Keratinocyte (primary cell): ENCODE results near the gene NIF3L1. TPM values are rescaled to one million over a fixed set of nuclear protein-coding genes. Genes with fewer than 3 reads are reported as not detected.

Experiments used
- DNase-seq: peaks from one replicate; pipeline ENCODE4 v3.0.0-alpha.2; 2011; ENCODE audit warnings: low read depth, missing footprints, low spot score
- FAIRE-seq: peaks from 2 replicates; lab custom pipeline; 2011; peaks lifted over from hg19 to GRCh38; lab: Jason Lieb, UNC
- H2AFZ ChIP-seq: 2 replicates; pipeline ENCODE4 v1.6.0; 2012; ENCODE audit warnings: low read length, control low read depth, inconsistent platforms; ENCODE audit not compliant: control insufficient read depth
- H3K27ac ChIP-seq: 2 replicates; pipeline ENCODE4 v1.5.1; 2011; ENCODE audit warnings: low read length; ENCODE audit not compliant: control insufficient read depth, insufficient read depth
- H3K27me3 ChIP-seq: 3 replicates; pipeline ENCODE4 v1.6.0; 2011; ENCODE audit warnings: low read length; ENCODE audit not compliant: control insufficient read depth, insufficient read depth; ENCODE audit errors: extremely low read depth
- H3K36me3 ChIP-seq, 2 experiments: 2 replicates in 1 of 2; 3 replicates in 1 of 2; pipeline ENCODE4 v1.5.1; 2011; ENCODE audit warnings: low read length in 2 of 2, mild to moderate bottlenecking in 1 of 2; ENCODE audit not compliant: control insufficient read depth in 2 of 2, insufficient read depth in 2 of 2; ENCODE audit errors: extremely low read depth in 1 of 2
- H3K4me1 ChIP-seq: 3 replicates; pipeline ENCODE4 v1.5.1; 2011; ENCODE audit warnings: low read length; ENCODE audit not compliant: control insufficient read depth, insufficient read depth; ENCODE audit errors: extremely low read depth
- H3K4me2 ChIP-seq: 3 replicates; pipeline ENCODE4 v1.6.0; 2011; ENCODE audit warnings: low read depth, low read length; ENCODE audit not compliant: control insufficient read depth, insufficient read depth; ENCODE audit errors: extremely low read depth
- H3K4me3 ChIP-seq, 3 experiments: fragments of 200-600 bp in 1 of 3; sonication (generic) in 1 of 3; 2 replicates in 2 of 3; 3 replicates in 1 of 3; pipeline ENCODE4 v1.5.1; 2011 to 2016; ENCODE audit warnings: low read length in 3 of 3, mild to moderate bottlenecking in 3 of 3, control low read depth in 2 of 3, inconsistent platforms in 1 of 3, low read depth in 1 of 3, mixed read lengths in 1 of 3, mixed run types in 1 of 3, moderate library complexity in 1 of 3; ENCODE audit not compliant: control insufficient read depth in 2 of 3, insufficient read depth in 2 of 3; ENCODE audit errors: extremely low read depth in 1 of 3
- H3K79me2 ChIP-seq: 2 replicates; pipeline ENCODE4 v1.6.0; 2012; ENCODE audit warnings: low read length; ENCODE audit not compliant: control insufficient read depth, insufficient read depth
- H3K9ac ChIP-seq: 3 replicates; pipeline ENCODE4 v1.6.0; 2011; ENCODE audit warnings: low read length; ENCODE audit not compliant: control insufficient read depth, insufficient read depth; ENCODE audit errors: extremely low read depth
- H3K9me1 ChIP-seq: 3 replicates; pipeline ENCODE4 v1.6.0; 2011; ENCODE audit warnings: low read length; ENCODE audit not compliant: control insufficient read depth, insufficient read depth; ENCODE audit errors: extremely low read depth
- H3K9me3 ChIP-seq: 2 replicates; pipeline ENCODE4 v1.5.1; 2012; ENCODE audit warnings: low read depth, low read length; ENCODE audit not compliant: control insufficient read depth
- H4K20me1 ChIP-seq: 3 replicates; pipeline ENCODE4 v1.6.0; 2011; ENCODE audit warnings: low read length; ENCODE audit not compliant: control insufficient read depth, insufficient read depth; ENCODE audit errors: extremely low read depth
- CTCF ChIP-seq, 3 experiments: IDR thresholded peaks in 1 of 3; conservative IDR thresholded peaks in 1 of 3; optimal IDR thresholded peaks in 1 of 3; 2 replicates in 2 of 3; 3 replicates in 1 of 3; pipeline versions ENCODE3 to v1.5.1; 2011; ENCODE audit warnings: low read length in 3 of 3, mild to moderate bottlenecking in 3 of 3, moderate library complexity in 2 of 3, control low read depth in 1 of 3, inconsistent platforms in 1 of 3; ENCODE audit not compliant: insufficient read depth in 2 of 3; ENCODE audit errors: extremely low read depth in 1 of 3
- EZH2 ChIP-seq: IDR thresholded peaks from one replicate; pipeline ENCODE4 v1.6.1; 2012; ENCODE audit warnings: inconsistent platforms, mild to moderate bottlenecking, low read length, moderate library complexity
- dilution Hi-C: fragments of 300-500 bp; cut with MboI; formaldehyde crosslinking; loops from one replicate; pipeline ENCODE4 v1.7.0; 2020; ENCODE audit warnings: low sequenced_read_pairs; ENCODE audit not compliant: extremely low pct_ligation_motif_present
- polyA minus RNA-seq, 3 experiments: library from RNA; depleted of rRNA, polyadenylated mRNA; stranded (reverse); fragments of >200 nt; gene quantifications; 1 replicate in 1 of 3; 2 replicates in 1 of 3; 3 replicates in 1 of 3; pipeline ENCODE4 v1.2.3, GENCODE V29; 2011
- polyA plus RNA-seq, 5 experiments: library from polyadenylated mRNA; depleted of rRNA in 3 of 5; stranded (reverse) in 3 of 5; stranded (forward) in 1 of 5; unstranded in 1 of 5; fragments of >200 nt; gene quantifications; 1 replicate in 1 of 5; 2 replicates in 3 of 5; 3 replicates in 1 of 5; pipeline versions ENCODE4 v1.2.1 to v1.2.3, GENCODE V29; 2011 to 2012; ENCODE audit warnings: missing spikeins in 2 of 5, low read depth in 1 of 5, low replicate concordance in 1 of 5

NIF3L1 gene
- 44.8 to 67.1 TPM (median 49.8 TPM) in 3 replicates for polyA plus RNA-seq
- 14.2 TPM for polyA plus RNA-seq (2011; ENCODE audit: low read depth)
- 33.7 and 56.0 TPM in 2 replicates for polyA plus RNA-seq (2011; cell fraction: cytosol; rRNA removed)
- 60.0 and 66.0 TPM in 2 replicates for polyA plus RNA-seq (2011; cell fraction: nucleus; rRNA removed)
- 19.1 and 20.0 TPM in 2 replicates for polyA plus RNA-seq (2012; ENCODE audit: low replicate concordance)
- 24.5 to 43.9 TPM (median 29.9 TPM) in 3 replicates for polyA minus RNA-seq
- polyA minus RNA-seq (2011; cell fraction: cytosol; rRNA and poly(A)+ RNA removed) = 16.1 TPM
- 19.4 and 23.4 TPM in 2 replicates for polyA minus RNA-seq (2011; cell fraction: nucleus; rRNA and poly(A)+ RNA removed)

- FAIRE-seq (peak; percentile 89), DNase-seq (peak; percentile 69)
- dilution Hi-C loops = no loop called here
- Histone ChIP-seq H3K4me1 (peaks cover 12% of the 10 kb centered on the region), H3K79me2 (peaks cover 41% of the 10 kb centered on the region), H3K9me1 (no peaks in the 10 kb centered on the region), H3K36me3 (peaks cover 2 to 9% of the 10 kb centered on the region in 2 experiments), H4K20me1 (no peaks in the 10 kb centered on the region), H3K27ac (peak within 1 kb of the TSS; percentile 91), H2AFZ (peak within 1 kb of the TSS; percentile 97), H3K4me3 (peak within 1 kb of the TSS; percentile 62 to 81 (median 64)), H3K9me3 (no peaks in the 10 kb centered on the region), H3K4me2 (peak within 1 kb of the TSS; percentile 84), H3K27me3 (no peaks in the 10 kb centered on the region), H3K9ac (peak within 1 kb of the TSS; percentile 90)
- TF ChIP-seq EZH2 = no peak
- TF ChIP-seq CTCF (optimal IDR thresholded peaks at IDR 0.05 in 1 of 3, IDR thresholded peaks at IDR 0.05 in 1 of 3, conservative IDR thresholded peaks at IDR 0.05 in 1 of 3; ENCODE audit: extremely low read depth in 1 of 3, insufficient read depth in 2 of 3, low read length in 3 of 3) = no peak
Observed at GRCh38 chr2:200888704-200889625, at the start of gene NIF3L1, which contains the start of gene PPIL3. NIF3L1 (plus strand) TSS chr2:200889371; CDS start chr2:200891944, 2,573 bp downstream. PPIL3 (minus strand) TSS chr2:200889077; CDS start chr2:200887615, 1,462 bp downstream.

- Histone ChIP-seq H3K27ac (no peak overlapping the region), H2AFZ (no peak overlapping the region), H3K4me1 (peaks cover 7% of the 10 kb centered on the region), H3K36me3 (no peaks in the 10 kb centered on the region), H3K9me1 (no peaks in the 10 kb centered on the region), H3K4me2 (no peak overlapping the region), H3K9ac (no peak overlapping the region), H3K9me3 (peaks cover 2% of the 10 kb centered on the region), H3K79me2 (no peaks in the 10 kb centered on the region), H3K4me3 (no peak overlapping the region), H3K27me3 (no peaks in the 10 kb centered on the region), H4K20me1 (no peaks in the 10 kb centered on the region)
- FAIRE-seq = peak; percentile 44
- TF ChIP-seq EZH2 (no peak), CTCF (optimal IDR thresholded peaks at IDR 0.05 in 1 of 3, IDR thresholded peaks at IDR 0.05 in 1 of 3, conservative IDR thresholded peaks at IDR 0.05 in 1 of 3; ENCODE audit: extremely low read depth in 1 of 3, insufficient read depth in 2 of 3, low read length in 3 of 3) (no peak)
- DNase-seq = no peak
- dilution Hi-C loops = no loop called here
Observed at GRCh38 chr2:200839513-200839912, 49.7 kb upstream of the NIF3L1 start.
